HG03139 (cell line): Measurements from ENCODE around the gene CIAPIN1.

Source experiments
- ATAC-seq: cut with Tn5 transposase; IDR thresholded peaks from one replicate; pipeline ENCODE4 v1.9.1; 2021; ENCODE audit not compliant: unreplicated experiment

The CIAPIN1 gene

GRCh38 chr16:57384248-57385070 is 62.7 kb downstream of the CIAPIN1 start:
- ATAC-seq: no peak

- ATAC-seq: no peak
Observed at GRCh38 chr16:57383276-57384247, 63.6 kb downstream of the CIAPIN1 start.

GRCh38 chr16:57382535-57383275 is 64.5 kb downstream of the CIAPIN1 start:
- ATAC-seq: no peak

- no peak for ATAC-seq
Observed at GRCh38 chr16:57381791-57382534, 65.2 kb downstream of the CIAPIN1 start.

GRCh38 chr16:57380671-57381462 is 66.3 kb downstream of the CIAPIN1 start:
- no peak for ATAC-seq

- no peak for ATAC-seq
Observed at GRCh38 chr16:57379579-57379978, 67.6 kb downstream of the CIAPIN1 start.
